GF-D8 (cell line): ENCODE data around the gene SCN1B.
"Not testable (repeated sequence)": the region's sequence is repeated elsewhere in the genome, so short reads cannot be mapped to it uniquely, and the experiment has no call there.

ENCODE experiments used
- DNase-seq: peaks from one replicate; lab custom pipeline; 2025; lab: John Stamatoyannopoulos, UW

The SCN1B gene

GRCh38 chr19:35037716-35038622 lies 7.7 kb downstream of the SCN1B start:
- peak; percentile 45 for DNase-seq

GRCh38 chr19:35038623-35039512 lies 8.6 kb downstream of the SCN1B start:
- no peak for DNase-seq

- no peak for DNase-seq
These were observed 9.9 kb downstream of the SCN1B start for GRCh38 chr19:35039881-35040825.

- no peak for DNase-seq
These were observed 10.7 kb downstream of the SCN1B start for GRCh38 chr19:35040826-35041547.

GRCh38 chr19:35041548-35042055 lies 11.3 kb downstream of the SCN1B start, which contains the start of gene HPN:
TSS of gene HPN (plus strand) at chr19:35041721. CDS start at chr19:35042507, 786 bp downstream.
- DNase-seq = no peak

GRCh38 chr19:35042056-35042730 lies 11.9 kb downstream of the SCN1B start:
- DNase-seq = no peak

GRCh38 chr19:35042954-35043604 lies 12.8 kb downstream of the SCN1B start:
- no peak for DNase-seq

- DNase-seq = no peak
These were observed 13.6 kb downstream of the SCN1B start for GRCh38 chr19:35043906-35044305.

GRCh38 chr19:35044317-35045117 lies 14.2 kb downstream of the SCN1B start:
- no peak for DNase-seq

GRCh38 chr19:35045667-35046300 lies 15.5 kb downstream of the SCN1B start:
- peak; percentile 64 for DNase-seq

- DNase-seq = no peak
These were observed 16.2 kb downstream of the SCN1B start for GRCh38 chr19:35046461-35046860.

GRCh38 chr19:35048911-35049411 lies 18.7 kb downstream of the SCN1B start:
- DNase-seq = no peak

GRCh38 chr19:35049456-35049855 lies 19.2 kb downstream of the SCN1B start:
- DNase-seq = no peak

- DNase-seq = not testable (repeated sequence)
These were observed 20.4 kb downstream of the SCN1B start for GRCh38 chr19:35050662-35051061.

- not testable (repeated sequence) for DNase-seq
These were observed 21.0 kb downstream of the SCN1B start for GRCh38 chr19:35051268-35051667.

- DNase-seq = no peak
These were observed 21.5 kb downstream of the SCN1B start for GRCh38 chr19:35051796-35052195.

- no peak for DNase-seq
These were observed 22.4 kb downstream of the SCN1B start for GRCh38 chr19:35052599-35053190.
